Sigmoid colon (tissue), 7 donors: ENCODE data around the gene SP3. TPM values are rescaled to one million over a fixed set of nuclear protein-coding genes. Genes with fewer than 3 reads are reported as not detected.

Experiments
- DNase-seq: peaks from one replicate; pipeline ENCODE4 v3.0.0-alpha.2; 2019
- H3K27ac ChIP-seq, 4 donors: fragments of 200-600 bp; sonication (generic); one replicate each; pipeline ENCODE4 v1.5.1; 2016 to 2019; ENCODE audit warnings: mild to moderate bottlenecking in 1 of 4
- H3K27me3 ChIP-seq, 3 donors: fragments of 200-600 bp; sonication (generic); one replicate each; pipeline ENCODE4 v1.5.1; 2019; ENCODE audit warnings: mild to moderate bottlenecking in 1 of 3
- H3K36me3 ChIP-seq, 4 donors: fragments of 200-600 bp; sonication (generic); one replicate each; pipeline ENCODE4 v1.5.1; 2016 to 2019
- H3K4me1 ChIP-seq, 4 donors: fragments of 200-600 bp; sonication (generic); one replicate each; pipeline ENCODE4 v1.5.1; 2017 to 2019
- H3K4me3 ChIP-seq, 4 donors: fragments of 200-600 bp; sonication (generic); one replicate each; pipeline ENCODE4 v1.5.1; 2017 to 2019; ENCODE audit warnings: mild to moderate bottlenecking in 2 of 4, moderate library complexity in 1 of 4
- H3K9me3 ChIP-seq, 4 donors: fragments of 200-600 bp in 3 of 4; sonication (generic) in 3 of 4; one replicate each; pipeline versions ENCODE4 v1.5.1 to v1.6.1; 2013 to 2019
- CTCF ChIP-seq, 4 experiments: fragments of 450-650 bp in 3 of 4; fragments of 200-600 bp in 1 of 4; IDR thresholded peaks; one replicate each; pipeline ENCODE4 v1.5.1; 2016 to 2019; ENCODE audit warnings: antibody characterized with exemption in 4 of 4, mild to moderate bottlenecking in 3 of 4, moderate library complexity in 2 of 4
- EP300 ChIP-seq, 4 donors: sonication (generic); formaldehyde crosslinking; IDR thresholded peaks; one replicate each; pipeline ENCODE4 v1.6.1; 2017; ENCODE audit warnings: antibody characterized with exemption in 4 of 4
- POLR2A ChIP-seq, 2 donors: fragments of 450-650 bp; IDR thresholded peaks; one replicate each; pipeline ENCODE4 v1.6.1; 2016; ENCODE audit warnings: antibody characterized with exemption in 2 of 2, mild to moderate bottlenecking in 2 of 2, moderate library complexity in 2 of 2
- POLR2AphosphoS5 ChIP-seq, 4 donors: sonication (generic); formaldehyde crosslinking; IDR thresholded peaks; one replicate each; pipeline ENCODE4 v1.6.1; 2017; ENCODE audit warnings: antibody characterized with exemption in 4 of 4
- WGBS, 2 donors: extraction: QIAGEN DNeasy Blood & Tissue Kit; methylation state at CpG; one replicate each; pipeline ENCODE4 v1.1.7; 2013; 5-methylcytosine and 5-hydroxymethylcytosine counted together
- intact Hi-C: fragments of 100-400 bp; cut with DNase I; formaldehyde crosslinking; loops from one replicate; pipeline ENCODE4 v1.15.1; 2023
- polyA plus RNA-seq, 3 donors: library from polyadenylated mRNA; stranded (reverse); fragments of 200-250 nt; gene quantifications; one replicate each; pipeline ENCODE4 v1.2.3, GENCODE V29; 2013
- total RNA-seq, 4 donors: library from RNA; depleted of rRNA; stranded (reverse); fragments of >200 nt; gene quantifications; one replicate each; pipeline ENCODE4 v1.1.0, GENCODE V29; 2016
- donor health status: healthy with polysubstance abuse.
- donor health status: Bipolar disorder and iron deficiency.
- donor health status: healthy.

SP3 gene
- total and polyA plus RNA-seq, 7 donors = 24.6 to 120 (median 67.9) TPM

- Histone ChIP-seq H3K36me3 (no peaks in the 10 kb centered on the region), H3K9me3 (no peaks in the 10 kb centered on the region), H3K27ac (no peak overlapping the region), H3K4me3 (no peak overlapping the region), H3K4me1 (peaks cover 0 to 22% (median 4%) of the 10 kb centered on the region in 4 donors), H3K27me3 (no peaks in the 10 kb centered on the region)
- TF ChIP-seq EP300 (IDR thresholded peaks at IDR 0.05) (no peak), POLR2AphosphoS5 (IDR thresholded peaks at IDR 0.05) (no peak), POLR2A (IDR thresholded peaks at IDR 0.05) (no peak), CTCF (IDR thresholded peaks at IDR 0.05) (no peak)
- DNase-seq = no peak
- intact Hi-C loops = no loop called here
- WGBS, 2 donors = 60 to 67% methylated on average over 3 of the region's 3 CpGs
Measured at GRCh38 chr2:173982918-173983317, 17.7 kb upstream of the SP3 start.

- Histone ChIP-seq H3K4me3 (no peak overlapping the region), H3K27me3 (no peaks in the 10 kb centered on the region), H3K4me1 (peaks cover 0 to 22% (median 4%) of the 10 kb centered on the region in 4 donors), H3K36me3 (no peaks in the 10 kb centered on the region), H3K9me3 (no peaks in the 10 kb centered on the region), H3K27ac (no peak overlapping the region)
- intact Hi-C loops = no loop called here
- no peak for TF ChIP-seq CTCF (IDR thresholded peaks at IDR 0.05)
- TF ChIP-seq EP300 (IDR thresholded peaks at IDR 0.05) = no peak
- no peak for TF ChIP-seq POLR2AphosphoS5 (IDR thresholded peaks at IDR 0.05)
- no peak for TF ChIP-seq POLR2A (IDR thresholded peaks at IDR 0.05)
- no peak for DNase-seq
- 94 to 96% methylated on average over 2 of the region's 2 CpGs for WGBS, 2 donors
Measured at GRCh38 chr2:173982182-173982714, 17.1 kb upstream of the SP3 start.

GRCh38 chr2:173981520-173981919, 16.3 kb upstream of the SP3 start:
- WGBS, 2 donors = 88 to 90% methylated on average over 2 of the region's 2 CpGs
- peaks cover 0 to 22% (median 4%) of the 10 kb centered on the region in 4 donors for H3K4me1 ChIP-seq
- no peak overlapping the region for H3K4me3 ChIP-seq
- H3K9me3 ChIP-seq = no peaks in the 10 kb centered on the region
- no peak for DNase-seq
- H3K36me3 ChIP-seq = no peaks in the 10 kb centered on the region
- H3K27ac ChIP-seq = no peak overlapping the region
- TF ChIP-seq CTCF (IDR thresholded peaks at IDR 0.05) (no peak), POLR2AphosphoS5 (IDR thresholded peaks at IDR 0.05) (no peak), POLR2A (IDR thresholded peaks at IDR 0.05) (no peak), EP300 (IDR thresholded peaks at IDR 0.05) (no peak)
- no peaks in the 10 kb centered on the region for H3K27me3 ChIP-seq
- intact Hi-C loops = no loop called here

- H3K36me3 ChIP-seq = no peaks in the 10 kb centered on the region
- intact Hi-C loops = no loop called here
- H3K4me1 ChIP-seq = peaks cover 0 to 10% (median 4%) of the 10 kb centered on the region in 4 donors
- no peak overlapping the region for H3K4me3 ChIP-seq
- no peak overlapping the region for H3K27ac ChIP-seq
- 81 to 89% methylated on average over 3 of the region's 3 CpGs for whole genome bisulfite sequencing, 2 donors
- no peak for TF ChIP-seq EP300 (IDR thresholded peaks at IDR 0.05)
- no peak for TF ChIP-seq CTCF (IDR thresholded peaks at IDR 0.05)
- TF ChIP-seq POLR2AphosphoS5 (IDR thresholded peaks at IDR 0.05) = no peak
- TF ChIP-seq POLR2A (IDR thresholded peaks at IDR 0.05) = no peak
- no peak for DNase-seq
- no peaks in the 10 kb centered on the region for H3K27me3 ChIP-seq
- no peaks in the 10 kb centered on the region for H3K9me3 ChIP-seq
Measured at GRCh38 chr2:173979751-173980351, 14.7 kb upstream of the SP3 start.
